Right atrium auricular region (tissue), 2 donors: ENCODE results near the gene P3H3. TPM values are rescaled to one million over a fixed set of nuclear protein-coding genes. Genes with fewer than 3 reads are reported as not detected.

Experiments
- DNase-seq: peaks from one replicate; pipeline ENCODE4 v3.0.0-alpha.2; 2019; ENCODE audit warnings: low spot score
- H3K27ac ChIP-seq, 2 donors: fragments of 200-600 bp; sonication (generic); 1 replicate in 1 of 2; 2 replicates in 1 of 2; pipeline ENCODE4 v1.5.1; 2016 to 2019
- H3K27me3 ChIP-seq, 2 donors: fragments of 200-600 bp; sonication (generic); one replicate each; pipeline versions ENCODE4 v1.5.1 to v1.6.0; 2017 to 2019
- H3K36me3 ChIP-seq: fragments of 200-600 bp; sonication (generic); one replicate; pipeline ENCODE4 v1.5.1; 2016
- H3K4me1 ChIP-seq, 2 donors: fragments of 200-600 bp; sonication (generic); one replicate each; pipeline versions ENCODE4 v1.5.1 to v1.6.0; 2017 to 2019
- H3K4me3 ChIP-seq, 2 donors: fragments of 200-600 bp; sonication (generic); 1 replicate in 1 of 2; 2 replicates in 1 of 2; pipeline ENCODE4 v1.5.1; 2017 to 2019; ENCODE audit warnings: mild to moderate bottlenecking in 1 of 2, moderate library complexity in 1 of 2
- H3K9me3 ChIP-seq, 2 donors: fragments of 200-600 bp; sonication (generic); one replicate each; pipeline ENCODE4 v1.5.1; 2019
- CTCF ChIP-seq, 2 donors: fragments of 200-600 bp; sonication (generic); IDR thresholded peaks; one replicate each; pipeline ENCODE4 v1.5.1; 2019; ENCODE audit warnings: antibody characterized with exemption in 2 of 2
- total RNA-seq, 2 donors: library from RNA; depleted of rRNA; stranded (reverse); fragments of >200 nt; gene quantifications; one replicate each; pipeline ENCODE4 v1.1.0, GENCODE V29; 2016

The P3H3 gene
- total RNA-seq, 2 donors from 2014 or later, result 7.0 to 11.0 TPM

- H3K27me3 ChIP-seq, result no peaks in the 10 kb centered on the region
- TF ChIP-seq CTCF (IDR thresholded peaks at IDR 0.05), result no peak
- H3K36me3 ChIP-seq, result no peaks in the 10 kb centered on the region
- peaks cover 0 to 46% of the 10 kb centered on the region in 2 donors for H3K4me1 ChIP-seq
- no peak for DNase-seq
- no peaks in the 10 kb centered on the region for H3K9me3 ChIP-seq
- no peak overlapping the region for H3K4me3 ChIP-seq
- H3K27ac ChIP-seq, result peak overlapping the region; percentile 42 to 74
Measured at GRCh38 chr12:6826734-6827436, 1.3 kb upstream of the P3H3 start.

- TF ChIP-seq CTCF (IDR thresholded peaks at IDR 0.05), result no peak
- Histone ChIP-seq H3K4me3 (peak overlapping the region in 1 of 2 donors; percentile 75), H3K27me3 (no peaks in the 10 kb centered on the region), H3K27ac (peak overlapping the region; percentile 42 to 74), H3K4me1 (peaks cover 0 to 40% of the 10 kb centered on the region in 2 donors), H3K9me3 (no peaks in the 10 kb centered on the region), H3K36me3 (no peaks in the 10 kb centered on the region)
- peak; percentile 93 for DNase-seq
Measured at GRCh38 chr12:6827437-6827911, 733 bp upstream of the P3H3 start.

GRCh38 chr12:6828781-6829535, 751 bp downstream of the P3H3 start:
- TF ChIP-seq CTCF (IDR thresholded peaks at IDR 0.05), result no peak
- peak overlapping the region; percentile 84 to 91 for H3K27ac ChIP-seq
- H3K4me3 ChIP-seq, result peak overlapping the region; percentile 75 to 83
- peaks cover 0 to 39% of the 10 kb centered on the region in 2 donors for H3K4me1 ChIP-seq
- H3K9me3 ChIP-seq, result no peaks in the 10 kb centered on the region
- no peaks in the 10 kb centered on the region for H3K27me3 ChIP-seq
- DNase-seq, result no peak
- peaks cover 8% of the 10 kb centered on the region for H3K36me3 ChIP-seq

GRCh38 chr12:6829536-6830220, 1.5 kb downstream of the P3H3 start:
- Histone ChIP-seq H3K4me3 (peak overlapping the region; percentile 75 to 83), H3K27ac (peak overlapping the region; percentile 84 to 91), H3K4me1 (peaks cover 0 to 39% of the 10 kb centered on the region in 2 donors), H3K9me3 (no peaks in the 10 kb centered on the region), H3K27me3 (no peaks in the 10 kb centered on the region), H3K36me3 (peaks cover 8% of the 10 kb centered on the region)
- TF ChIP-seq CTCF (IDR thresholded peaks at IDR 0.05), result no peak
- no peak for DNase-seq

GRCh38 chr12:6830286-6830890, 2.2 kb downstream of the P3H3 start:
- no peak overlapping the region for H3K4me3 ChIP-seq
- H3K27me3 ChIP-seq, result no peaks in the 10 kb centered on the region
- DNase-seq, result no peak
- peaks cover 0 to 33% of the 10 kb centered on the region in 2 donors for H3K4me1 ChIP-seq
- H3K27ac ChIP-seq, result peak overlapping the region in 1 of 2 donors; percentile 84
- TF ChIP-seq CTCF (IDR thresholded peaks at IDR 0.05), result no peak
- peaks cover 8% of the 10 kb centered on the region for H3K36me3 ChIP-seq
- H3K9me3 ChIP-seq, result no peaks in the 10 kb centered on the region
